GM12878 (cell line): Measurements from ENCODE around the gene SPRY4. TPM values are rescaled to one million over a fixed set of nuclear protein-coding genes. Genes with fewer than 3 reads are reported as not detected.
A peak's percentile ranks its signal among the peaks of the same experiment; 100 is the strongest.

ENCODE experiments used
- ATAC-seq: fragments of 200-7000 bp; cut with Tn5 transposase; 3 replicates; pipeline ENCODE4 v1.9.1; 2020; ENCODE audit warnings: mild to moderate bottlenecking, moderate library complexity
- BruUV-seq: library from RNA; stranded (reverse); fragments of 400-500 nt; replicated peaks from 2 replicates; lab custom pipeline; 2021; lab: Mats Ljungman, UMichigan
- CTCF ChIA-PET: fragments of 300-600 bp; sonication (Branson Sonifier 250); formaldehyde crosslinking; extraction: SDS; loops from one replicate; lab custom pipeline; 2021; ENCODE audit warnings: inconsistent platforms; lab: Yijun Ruan, JAX
- POLR2A ChIA-PET: fragments of 350-600 bp; formaldehyde crosslinking; extraction: SDS; loops from one replicate; lab custom pipeline; 2021; ENCODE audit warnings: inconsistent platforms; lab: Charles Lee
- RAD21 ChIA-PET: fragments of 300-600 bp; sonication (Branson Sonifier 250); formaldehyde crosslinking; loops from one replicate; lab custom pipeline; 2023; ENCODE audit warnings: antibody characterized with exemption; ENCODE audit not compliant: unreplicated experiment; lab: Charles Lee
- SMC1A ChIA-PET: fragments of 300-600 bp; sonication (Branson Sonifier 250); formaldehyde crosslinking; loops from one replicate; lab custom pipeline; 2023; ENCODE audit not compliant: unreplicated experiment, uncharacterized antibody; lab: Charles Lee
- DNase-seq: peaks from one replicate; pipeline ENCODE4 v3.0.0-alpha.2; 2011; ENCODE audit warnings: low read depth, low spot score
- FAIRE-seq: peaks from 3 replicates; lab custom pipeline; 2011; peaks lifted over from hg19 to GRCh38; lab: Jason Lieb, UNC
- H2AFZ ChIP-seq: 2 replicates; pipeline ENCODE4 v1.6.0; 2011; ENCODE audit warnings: low read depth, low read length, control low read depth; ENCODE audit not compliant: control insufficient read depth
- H3K27ac ChIP-seq: 2 replicates; pipeline ENCODE4 v1.5.1; 2011; ENCODE audit warnings: control low read depth; ENCODE audit not compliant: control insufficient read depth, insufficient read depth
- H3K27me3 ChIP-seq, 2 experiments: replicated peaks in 1 of 2; 2 replicates each; pipeline versions ENCODE4 v1.6.0 to v1.6.1; 2011; ENCODE audit warnings: low read length in 1 of 2; ENCODE audit not compliant: control insufficient read depth in 2 of 2, insufficient read depth in 2 of 2
- H3K36me3 ChIP-seq, 2 experiments: 2 replicates each; pipeline ENCODE4 v1.5.1; 2011; ENCODE audit warnings: low read length in 1 of 2; ENCODE audit not compliant: control insufficient read depth in 2 of 2, insufficient read depth in 2 of 2
- H3K4me1 ChIP-seq: 2 replicates; pipeline ENCODE4 v1.6.1; 2011; ENCODE audit warnings: mild to moderate bottlenecking, low read length, moderate library complexity, mixed read lengths; ENCODE audit not compliant: control insufficient read depth, insufficient read depth
- H3K4me2 ChIP-seq: 2 replicates; pipeline ENCODE4 v1.6.0; 2011; ENCODE audit warnings: control low read depth; ENCODE audit not compliant: control insufficient read depth, insufficient read depth
- H3K4me3 ChIP-seq: fragments of 200-600 bp; sonication (generic); 2 replicates; pipeline ENCODE4 v1.5.1; 2016
- H3K79me2 ChIP-seq: 2 replicates; pipeline ENCODE4 v1.6.0; 2011; ENCODE audit warnings: low read length; ENCODE audit not compliant: control insufficient read depth, insufficient read depth
- H3K9ac ChIP-seq: 2 replicates; pipeline ENCODE4 v1.8.0; 2011; ENCODE audit warnings: low read length, control low read depth, mixed read lengths; ENCODE audit not compliant: control insufficient read depth, insufficient read depth
- H3K9me3 ChIP-seq: replicated peaks from 3 replicates; pipeline ENCODE4 v1.5.1; 2011; ENCODE audit warnings: mild to moderate bottlenecking, low read length; ENCODE audit not compliant: control insufficient read depth, insufficient read depth
- H4K20me1 ChIP-seq: 2 replicates; pipeline ENCODE4 v1.6.0; 2011; ENCODE audit not compliant: control insufficient read depth, insufficient read depth
- JUND ChIP-seq: IDR thresholded peaks from 2 replicates; pipeline ENCODE4 v1.6.1; 2012; ENCODE audit warnings: low read depth, mild to moderate bottlenecking, low read length, improper control_type of control experiment, moderate library complexity
- PAX5 ChIP-seq: IDR thresholded peaks from 2 replicates; pipeline ENCODE4 v1.6.1; 2011; ENCODE audit warnings: low read depth, low read length, borderline replicate concordance
- PAX8 ChIP-seq: fragments of 450-650 bp; IDR thresholded peaks from 2 replicates; pipeline ENCODE4 v1.6.1; 2017; ENCODE audit warnings: mild to moderate bottlenecking, moderate library complexity
- SMARCA5 ChIP-seq: fragments of 450-650 bp; IDR thresholded peaks from 2 replicates; pipeline ENCODE4 v1.6.1; 2017; ENCODE audit warnings: mild to moderate bottlenecking
- TARDBP ChIP-seq: IDR thresholded peaks from 2 replicates; pipeline ENCODE4 v1.6.1; 2016; ENCODE audit warnings: borderline replicate concordance
- WGBS: methylation state at CpG from one replicate; pipeline ENCODE4 v1.1.6; 2016; ENCODE audit warnings: low lambda C conversion rate; ENCODE audit not compliant: insufficient replicate concordance, insufficient coverage; ENCODE audit errors: missing lambda C conversion rate; 5-methylcytosine and 5-hydroxymethylcytosine counted together
- in situ Hi-C: fragments of 300-500 bp; cut with MboI; formaldehyde crosslinking; loops from 9 replicates; pipeline ENCODE4 v1.14.3; 2018; ENCODE audit warnings: mixed read lengths
- intact Hi-C: fragments of 100-400 bp; cut with micrococcal nuclease; formaldehyde crosslinking; loops from one replicate; pipeline ENCODE4 v1.14.2; 2022; ENCODE audit not compliant: unreplicated experiment
- polyA plus RNA-seq, 11 experiments: library from polyadenylated mRNA; depleted of rRNA in 4 of 11; unstranded in 6 of 11; stranded (reverse) in 5 of 11; fragments of >200 nt; fragmentation: Nextera tagmentation in 4 of 11; fragmentation: Illumina TruSeq in 1 of 11; extraction: Ambion mirVana in 4 of 11; extraction: Trizol in 1 of 11; gene quantifications; 1 replicate in 1 of 11; 2 replicates in 10 of 11; pipeline versions ENCODE4 v1.2.1 to v1.2.3, GENCODE V29; 2011 to 2016; ENCODE audit warnings: inconsistent platforms in 2 of 11, missing spikeins in 2 of 11, low read depth in 1 of 11
- total RNA-seq, 4 experiments: library from RNA; depleted of rRNA in 3 of 4; stranded (reverse); fragments of >200 nt in 3 of 4; fragmentation: Illumina TruSeq in 1 of 4; extraction: Trizol in 1 of 4; gene quantifications; 2 replicates each; pipeline versions ENCODE4 v1.2.1 to v1.2.3, GENCODE V29; 2013 to 2021
- TF ChIP-seq, protein P1 (sequence below): fragments of 450-650 bp; IDR thresholded peaks from 2 replicates; pipeline ENCODE4 v1.6.1; 2016; ENCODE audit warnings: mild to moderate bottlenecking

SPRY4 gene
- total and polyA plus RNA-seq, 10 of the 15 experiments (the other 5 are each of a cell fraction or from before 2014, with no cell fraction given), result 0.04 to 1.4 (median 0.18) TPM; not detected in 1

DNA sequence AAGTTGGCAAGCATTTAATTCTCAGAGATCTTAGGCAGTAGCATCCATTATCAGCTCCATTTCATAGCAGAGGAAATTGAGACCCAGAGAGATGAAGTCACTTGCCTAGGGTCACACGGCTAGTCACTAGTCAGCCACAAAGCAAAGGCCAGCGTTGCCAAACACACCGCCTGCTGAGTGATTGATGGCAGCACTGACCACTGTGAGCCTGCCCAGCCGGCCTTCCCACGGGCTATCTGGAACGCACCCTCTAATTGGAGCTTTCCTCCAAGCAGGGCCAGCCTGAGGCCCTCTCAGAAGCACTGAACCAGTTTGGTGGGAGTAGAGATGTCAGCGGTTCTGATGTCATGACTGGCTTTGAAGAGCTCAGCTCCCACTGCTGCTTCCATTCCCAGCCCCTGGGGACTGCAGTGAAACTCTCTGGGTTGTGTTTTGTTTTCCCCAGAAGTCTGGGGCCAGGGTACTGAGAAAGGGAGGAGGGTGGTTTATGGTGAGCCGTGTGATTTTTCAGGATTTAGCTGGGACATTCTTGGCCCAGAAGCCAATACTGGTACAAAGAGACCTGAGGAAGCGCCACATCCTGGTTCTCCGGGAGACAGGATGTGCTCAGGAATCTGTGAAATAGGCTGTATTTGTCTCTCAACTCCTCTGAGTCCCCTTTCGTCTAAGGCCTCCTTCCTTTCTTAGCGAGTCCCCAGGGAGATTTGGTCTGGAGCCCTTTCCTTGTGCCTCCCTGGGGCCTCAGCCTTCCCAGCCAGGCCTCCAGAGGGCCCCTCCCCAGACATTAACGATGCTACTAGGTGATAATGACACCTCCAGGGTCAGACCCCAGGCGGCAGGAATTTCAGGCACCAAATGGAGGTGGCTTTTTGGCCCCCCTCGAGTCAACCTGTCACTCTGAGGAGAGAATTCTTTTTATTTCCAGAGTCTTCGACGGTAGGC is 44.5 kb downstream of the SPRY4 start:
- ATAC-seq, result no peak; the same call in 2 of the 3 replicates
- Histone ChIP-seq H3K9ac (no peak overlapping the region), H3K27me3 (no peaks in the 10 kb centered on the region), H2AFZ (no peak overlapping the region), H3K9me3 (no peaks in the 10 kb centered on the region), H3K4me1 (no peaks in the 10 kb centered on the region), H3K4me2 (no peak overlapping the region), H3K4me3 (no peak overlapping the region), H4K20me1 (no peaks in the 10 kb centered on the region), H3K79me2 (no peaks in the 10 kb centered on the region)
- ChIA-PET RAD21 (no interaction called here), POLR2A (no interaction called here), SMC1A (interaction anchor here (1.2 to 1.3 kb wide), 3 partner anchors 11 to 122 kb away, joined by 3 to 5 read pairs (median 3); no protein-coding TSS in a partner anchor)
- intact Hi-C loops (no loop called here), in situ Hi-C loops (no loop called here)
- TF ChIP-seq PAX5, result no peak
- TF ChIP-seq, protein P1, sequence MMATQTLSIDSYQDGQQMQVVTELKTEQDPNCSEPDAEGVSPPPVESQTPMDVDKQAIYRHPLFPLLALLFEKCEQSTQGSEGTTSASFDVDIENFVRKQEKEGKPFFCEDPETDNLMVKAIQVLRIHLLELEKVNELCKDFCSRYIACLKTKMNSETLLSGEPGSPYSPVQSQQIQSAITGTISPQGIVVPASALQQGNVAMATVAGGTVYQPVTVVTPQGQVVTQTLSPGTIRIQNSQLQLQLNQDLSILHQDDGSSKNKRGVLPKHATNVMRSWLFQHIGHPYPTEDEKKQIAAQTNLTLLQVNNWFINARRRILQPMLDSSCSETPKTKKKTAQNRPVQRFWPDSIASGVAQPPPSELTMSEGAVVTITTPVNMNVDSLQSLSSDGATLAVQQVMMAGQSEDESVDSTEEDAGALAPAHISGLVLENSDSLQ, result peak; percentile 15; the same call in 1 of the 2 replicates
- TF ChIP-seq, all 136 proteins: peak for 1
- no peaks in the 10 kb centered on the region for H3K36me3 ChIP-seq
- no peak for FAIRE-seq
- DNase-seq, result no peak
- CTCF ChIA-PET, result interaction anchor here (1.3 kb wide), 1 partner anchor 40 kb away, joined by 3 read pairs; no protein-coding TSS in a partner anchor
- BruUV-seq, result no TSS peak
- no peak overlapping the region for H3K27ac ChIP-seq
- 33% methylated on average over 17 of the region's 17 CpGs for WGBS

DNA sequence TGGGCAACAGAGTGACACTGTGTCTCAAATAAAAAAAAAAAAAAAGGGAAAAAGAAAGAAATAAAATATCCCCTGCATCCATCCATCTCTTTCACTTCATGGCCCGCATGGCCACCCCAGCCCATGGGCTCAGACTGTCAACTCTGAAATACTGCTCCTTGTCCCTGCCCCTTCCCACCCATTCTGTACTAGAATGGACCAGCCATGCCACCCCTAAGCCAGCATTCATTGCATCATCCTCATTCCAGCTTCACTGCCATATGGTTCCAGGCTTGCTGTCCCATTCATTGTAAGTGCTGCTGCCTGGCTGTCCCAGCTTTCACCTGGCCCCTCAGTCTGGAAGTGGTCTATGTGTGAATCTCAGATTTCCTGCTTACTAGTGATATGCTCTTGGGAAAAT is 46.2 kb downstream of the SPRY4 start:
- Histone ChIP-seq H3K9me3 (no peaks in the 10 kb centered on the region), H3K9ac (no peak overlapping the region), H3K4me2 (no peak overlapping the region), H3K36me3 (no peaks in the 10 kb centered on the region), H3K79me2 (no peaks in the 10 kb centered on the region), H3K4me1 (no peaks in the 10 kb centered on the region), H3K27me3 (no peaks in the 10 kb centered on the region), H3K27ac (no peak overlapping the region), H3K4me3 (no peak overlapping the region), H2AFZ (no peak overlapping the region), H4K20me1 (no peaks in the 10 kb centered on the region)
- in situ Hi-C loops, result no loop called here
- intact Hi-C loops, result no loop called here
- TF ChIP-seq PAX8 (no peak), JUND (no peak), SMARCA5 (no peak), TARDBP (no peak)
- 0% methylated on average over 1 of the region's 1 CpG for WGBS
- DNase-seq, result no peak
- POLR2A ChIA-PET, result interaction anchor here (0.5 kb wide), 1 partner anchor 75 kb away, joined by 3 read pairs; no protein-coding TSS in a partner anchor
- BruUV-seq, result no TSS peak
- RAD21 ChIA-PET, result no interaction called here
- no peak for ATAC-seq
- SMC1A ChIA-PET, result interaction anchor here (1.1 to 1.2 kb wide), 2 partner anchors 124 to 129 kb away, joined by 3 read pairs; no protein-coding TSS in a partner anchor
- no peak for FAIRE-seq
- CTCF ChIA-PET, result interaction anchor here (0.6 to 1.3 kb wide), 3 partner anchors 10 to 380 kb away, joined by 3 to 4 read pairs (median 3); no protein-coding TSS in a partner anchor
